Endothelial cell of umbilical vein (primary cell): ENCODE results near the gene RASD2. TPM values are rescaled to one million over a fixed set of nuclear protein-coding genes. Genes with fewer than 3 reads are reported as not detected.
"Not testable (repeated sequence)": the region's sequence is repeated elsewhere in the genome, so short reads cannot be mapped to it uniquely, and the experiment has no call there.

ENCODE experiments used
- BruUV-seq: library from RNA; stranded (reverse); fragments of 400-500 nt; replicated peaks from 2 replicates; lab custom pipeline; 2021; lab: Mats Ljungman, UMichigan
- CTCF ChIA-PET: fragments of 300-600, 350-600 bp; sonication (Branson Sonifier 250); formaldehyde crosslinking; loops from one replicate; lab custom pipeline; 2021; ENCODE audit warnings: antibody characterized with exemption, inconsistent platforms; lab: Charles Lee
- POLR2A ChIA-PET: fragments of 300-600, 350-600 bp; sonication (Branson Sonifier 250); formaldehyde crosslinking; loops from one replicate; lab custom pipeline; 2021; ENCODE audit warnings: antibody characterized with exemption, inconsistent platforms; lab: Charles Lee
- DNase-seq: peaks from one replicate; pipeline ENCODE4 v3.0.0-alpha.2; 2011; ENCODE audit warnings: low read depth, low spot score
- FAIRE-seq: peaks from 2 replicates; lab custom pipeline; 2011; peaks lifted over from hg19 to GRCh38; lab: Jason Lieb, UNC
- H2AFZ ChIP-seq: 2 replicates; pipeline ENCODE4 v1.6.0; 2012; ENCODE audit warnings: low read depth, low read length, control low read depth, inconsistent platforms
- H3K27ac ChIP-seq: 2 replicates; pipeline ENCODE4 v1.5.1; 2011; ENCODE audit warnings: low read depth, mild to moderate bottlenecking, control low read depth, low read length, moderate library complexity; ENCODE audit not compliant: insufficient read depth
- H3K27me3 ChIP-seq, 2 experiments: 2 replicates each; pipeline versions ENCODE4 v1.6.0 to v1.6.1; 2011; ENCODE audit warnings: low read length in 2 of 2, mixed read lengths in 1 of 2; ENCODE audit not compliant: control insufficient read depth in 2 of 2, insufficient read depth in 2 of 2
- H3K36me3 ChIP-seq, 2 experiments: 2 replicates in 1 of 2; 3 replicates in 1 of 2; pipeline ENCODE4 v1.5.1; 2011; ENCODE audit warnings: low read length in 2 of 2, mild to moderate bottlenecking in 1 of 2, moderate library complexity in 1 of 2; ENCODE audit not compliant: control insufficient read depth in 2 of 2, insufficient read depth in 2 of 2; ENCODE audit errors: extremely low read depth in 1 of 2
- H3K4me1 ChIP-seq: 3 replicates; pipeline ENCODE4 v1.5.1; 2011; ENCODE audit warnings: mild to moderate bottlenecking, low read length; ENCODE audit not compliant: control insufficient read depth, insufficient read depth; ENCODE audit errors: extremely low read depth
- H3K4me2 ChIP-seq: 2 replicates; pipeline ENCODE4 v1.6.1; 2011; ENCODE audit warnings: low read length, control low read depth, mixed read lengths; ENCODE audit not compliant: insufficient read depth
- H3K4me3 ChIP-seq, 3 experiments: fragments of 200-600 bp in 1 of 3; sonication (generic), shearing (Covaris generic) in 1 of 3; replicated peaks in 1 of 3; 2 replicates each; pipeline ENCODE4 v1.5.1; 2011 to 2016; ENCODE audit warnings: control low read depth in 3 of 3, low read length in 3 of 3, mild to moderate bottlenecking in 2 of 3, inconsistent platforms in 1 of 3, low read depth in 1 of 3, moderate library complexity in 1 of 3; ENCODE audit not compliant: insufficient read depth in 1 of 3
- H3K79me2 ChIP-seq: 2 replicates; pipeline ENCODE4 v1.6.0; 2012; ENCODE audit warnings: low read length, inconsistent platforms; ENCODE audit not compliant: control insufficient read depth, insufficient read depth
- H3K9ac ChIP-seq: replicated peaks from 2 replicates; pipeline ENCODE3; 2011; ENCODE audit warnings: low read length, control low read depth; ENCODE audit not compliant: insufficient read depth; ENCODE audit errors: extremely low read depth
- H3K9me1 ChIP-seq: replicated peaks from 3 replicates; pipeline ENCODE4 v1.6.0; 2011; ENCODE audit warnings: mild to moderate bottlenecking, low read length; ENCODE audit not compliant: control insufficient read depth, insufficient read depth; ENCODE audit errors: extremely low read depth
- H3K9me3 ChIP-seq: replicated peaks from 2 replicates; pipeline ENCODE4 v1.5.1; 2012; ENCODE audit warnings: low read length, inconsistent platforms; ENCODE audit not compliant: control insufficient read depth, insufficient read depth
- H4K20me1 ChIP-seq: replicated peaks from 2 replicates; pipeline ENCODE3; 2011; ENCODE audit warnings: mild to moderate bottlenecking, low read length; ENCODE audit not compliant: control insufficient read depth, insufficient read depth; ENCODE audit errors: extremely low read depth
- CTCF ChIP-seq, 2 donors: IDR thresholded peaks; 1 replicate in 1 of 2; 2 replicates in 1 of 2; pipeline ENCODE4 v1.5.1; 2011; ENCODE audit warnings: low read length in 2 of 2, mild to moderate bottlenecking in 2 of 2, moderate library complexity in 2 of 2, control low read depth in 1 of 2, inconsistent platforms in 1 of 2, low read depth in 1 of 2; ENCODE audit not compliant: insufficient read depth in 1 of 2; ENCODE audit errors: extremely low read depth in 1 of 2
- EZH2 ChIP-seq: IDR thresholded peaks from 2 replicates; pipeline ENCODE4 v1.6.1; 2012; ENCODE audit warnings: borderline replicate concordance, low read depth, mild to moderate bottlenecking, moderate library complexity, low read length, inconsistent platforms; ENCODE audit not compliant: severe bottlenecking
- FOS ChIP-seq: IDR thresholded peaks from 2 replicates; pipeline ENCODE4 v1.6.1; 2011; ENCODE audit warnings: mild to moderate bottlenecking, low read length, moderate library complexity, borderline replicate concordance; ENCODE audit not compliant: insufficient read depth
- GATA2 ChIP-seq: IDR thresholded peaks from 2 replicates; pipeline ENCODE4 v1.7.0; 2011; ENCODE audit warnings: low read depth, mild to moderate bottlenecking, moderate library complexity, mixed read lengths, low read length; ENCODE audit not compliant: insufficient read length, insufficient read depth
- JUN ChIP-seq: IDR thresholded peaks from 2 replicates; pipeline ENCODE4 v1.6.1; 2011; ENCODE audit warnings: borderline replicate concordance, low read depth; ENCODE audit not compliant: insufficient read length, insufficient read depth
- MAX ChIP-seq: IDR thresholded peaks from 2 replicates; pipeline ENCODE4 v1.6.1; 2011; ENCODE audit not compliant: insufficient read depth, insufficient read length
- MYC ChIP-seq: IDR thresholded peaks from one replicate; pipeline ENCODE4 v1.6.1; 2011; ENCODE audit warnings: mild to moderate bottlenecking, low read depth, low read length
- POLR2A ChIP-seq: IDR thresholded peaks from 2 replicates; pipeline ENCODE4 v1.6.1; 2012; ENCODE audit warnings: low read depth, mild to moderate bottlenecking, control low read depth, low read length
- POLR2AphosphoS5 ChIP-seq: IDR thresholded peaks from 2 replicates; pipeline ENCODE4 v1.6.1; 2012; ENCODE audit warnings: low read depth, mild to moderate bottlenecking, control low read depth, low read length, moderate library complexity; ENCODE audit not compliant: insufficient read depth
- dilution Hi-C: fragments of 300-500 bp; cut with MboI; formaldehyde crosslinking; loops from one replicate; pipeline ENCODE4 v1.15.0; 2019; ENCODE audit warnings: low sequenced_read_pairs; ENCODE audit not compliant: extremely low pct_ligation_motif_present
- intact Hi-C: fragments of 100-400 bp; cut with micrococcal nuclease; formaldehyde crosslinking; loops from one replicate; pipeline ENCODE4 v1.10.0; 2022
- polyA plus RNA-seq, 4 experiments: library from polyadenylated mRNA; depleted of rRNA in 3 of 4; stranded (reverse) in 3 of 4; unstranded in 1 of 4; fragments of >200 nt; gene quantifications; 2 replicates each; pipeline versions ENCODE4 v1.2.1 to v1.2.3, GENCODE V29; 2011 to 2012; ENCODE audit warnings: missing spikeins in 1 of 4
- total RNA-seq: library from RNA; stranded (reverse); gene quantifications from 2 replicates; pipeline ENCODE4 v1.2.3, GENCODE V29; 2021

RASD2 gene
- total and polyA plus RNA-seq, 2 donors (not counting 3 experiments of a cell fraction or from before 2014, with no cell fraction given): not detected

GRCh38 chr22:35514366-35514765 lies 26.3 kb upstream of the RASD2 start:
- H3K36me3 ChIP-seq: no peaks in the 10 kb centered on the region
- no peaks in the 10 kb centered on the region for H3K79me2 ChIP-seq
- intact Hi-C loops (no loop called here), dilution Hi-C loops (no loop called here)
- ChIA-PET POLR2A (no interaction called here), CTCF (no interaction called here)
- TF ChIP-seq CTCF (IDR thresholded peaks at IDR 0.05; ENCODE audit: extremely low read depth in 1 of 2, insufficient read depth in 1 of 2, low read depth in 1 of 2, low read length in 2 of 2) (no peak), MAX (no peak), JUN (no peak), POLR2AphosphoS5 (no peak), FOS (no peak), EZH2 (no peak), POLR2A (no peak), GATA2 (no peak), MYC (no peak)
- H3K4me2 ChIP-seq: no peak overlapping the region
- no peak overlapping the region for H2AFZ ChIP-seq
- no TSS peak for BruUV-seq
- H4K20me1 ChIP-seq: no peaks in the 10 kb centered on the region
- H3K4me3 ChIP-seq: no peak overlapping the region
- H3K9ac ChIP-seq: no peak overlapping the region
- H3K9me1 ChIP-seq: no peaks in the 10 kb centered on the region
- FAIRE-seq (no peak), DNase-seq (no peak)
- no peaks in the 10 kb centered on the region for H3K4me1 ChIP-seq
- no peaks in the 10 kb centered on the region for H3K9me3 ChIP-seq
- H3K27me3 ChIP-seq: peaks cover 11 to 34% of the 10 kb centered on the region in 2 experiments
- no peak overlapping the region for H3K27ac ChIP-seq

DNA sequence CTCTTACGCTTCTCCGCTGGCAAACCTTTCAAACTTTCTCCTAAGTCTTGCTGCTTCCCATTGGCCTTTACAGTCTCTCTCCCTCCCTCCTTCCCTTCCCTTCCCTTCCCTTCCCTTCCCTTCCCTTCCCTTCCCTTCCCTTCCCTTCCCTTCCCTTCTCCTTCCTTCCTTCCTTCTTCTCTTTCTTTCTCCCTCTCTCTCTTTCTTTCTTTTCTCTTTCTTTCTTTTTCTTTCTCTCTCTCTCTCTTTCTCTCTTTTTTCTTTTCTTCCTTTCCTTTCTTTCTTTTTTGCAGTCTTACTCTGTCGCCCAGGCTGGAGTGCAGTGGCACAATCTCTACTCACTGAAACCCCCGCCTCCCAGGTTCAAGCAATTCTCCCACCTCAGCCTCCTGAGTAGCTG lies 24.7 kb upstream of the RASD2 start:
- H3K9me3 ChIP-seq, intact Hi-C loops, POLR2A ChIA-PET, FAIRE-seq, H3K4me2 ChIP-seq, H2AFZ ChIP-seq, dilution Hi-C loops, BruUV-seq, H3K9ac ChIP-seq, CTCF ChIA-PET, H4K20me1 ChIP-seq, H3K27ac ChIP-seq, H3K36me3 ChIP-seq, DNase-seq, H3K4me3 ChIP-seq, H3K4me1 ChIP-seq, H3K9me1 ChIP-seq, H3K79me2 ChIP-seq: not testable (repeated sequence)
- peaks cover 11 to 42% of the 10 kb centered on the region in 2 experiments for H3K27me3 ChIP-seq
